ENCODE data around the gene ELOA. TPM values are rescaled to one million over a fixed set of nuclear protein-coding genes. Genes with fewer than 3 reads are reported as not detected.

ELOA gene
- total and polyA plus RNA-seq, 2 experiments from 2014 or later: 49.1 to 57.7 TPM

GRCh38 chr1:23784846-23785245 is 41.6 kb downstream of the ELOA start (continued):
- TF ChIP-seq ZNF462 (CRISPR knock-in tag; IDR thresholded peaks at IDR 0.05) (no peak), REST (IDR thresholded peaks at IDR 0.05; ENCODE audit: unreplicated experiment) (no peak), EZH2 (IDR thresholded peaks at IDR 0.05; ENCODE audit: low read depth, unreplicated experiment) (no peak), EZH2phosphoT487 (IDR thresholded peaks at IDR 0.05; ENCODE audit: unreplicated experiment) (no peak), CREB1 (CRISPR knock-in tag; IDR thresholded peaks at IDR 0.05; ENCODE audit: low read depth) (no peak), ZNF114 (CRISPR knock-in tag; IDR thresholded peaks at IDR 0.05) (no peak), NANOG (IDR thresholded peaks at IDR 0.05; ENCODE audit: borderline replicate concordance) (no peak), ZNF331 (CRISPR knock-in tag; IDR thresholded peaks at IDR 0.05; ENCODE audit: low read depth) (no peak), ETS1 (IDR thresholded peaks at IDR 0.05) (no peak), STAT1 (IDR thresholded peaks at IDR 0.05; ENCODE audit: unreplicated experiment) (no peak)
